Measurements from ENCODE around the gene PPA1.
"Not testable (repeated sequence)": the region's sequence is repeated elsewhere in the genome, so short reads cannot be mapped to it uniquely, and the experiment has no call there.

PPA1 gene

GRCh38 chr10:70233109-70233938 is at the start of gene PPA1:
Gene PPA1 (minus strand): TSS chr10:70233429. CDS start chr10:70233327, 102 bp downstream.
- in situ Hi-C loops (cut with MboI; ENCODE audit: low sequenced_read_pairs): no loop called here

- in situ Hi-C loops (cut with MboI; ENCODE audit: low sequenced_read_pairs): no loop called here
Observed at GRCh38 chr10:70281609-70282008, 48.4 kb upstream of the PPA1 start.

GRCh38 chr10:70280099-70280498 is 46.9 kb upstream of the PPA1 start:
- in situ Hi-C loops (cut with MboI; ENCODE audit: low sequenced_read_pairs): no loop called here

- in situ Hi-C loops (cut with MboI; ENCODE audit: low sequenced_read_pairs): no loop called here
Observed at GRCh38 chr10:70277396-70278030, 44.3 kb upstream of the PPA1 start.

GRCh38 chr10:70274643-70275042 is 41.4 kb upstream of the PPA1 start:
- in situ Hi-C loops (cut with MboI; ENCODE audit: low sequenced_read_pairs): no loop called here

- in situ Hi-C loops (cut with MboI; ENCODE audit: low sequenced_read_pairs): no loop called here
Observed at GRCh38 chr10:70272925-70273316, 39.7 kb upstream of the PPA1 start.

- in situ Hi-C loops (cut with MboI; ENCODE audit: low sequenced_read_pairs): no loop called here
Observed at GRCh38 chr10:70271996-70272924, 39.0 kb upstream of the PPA1 start.

GRCh38 chr10:70270952-70271351 is 37.7 kb upstream of the PPA1 start:
- in situ Hi-C loops (cut with MboI; ENCODE audit: low sequenced_read_pairs): no loop called here

- in situ Hi-C loops (cut with MboI; ENCODE audit: low sequenced_read_pairs): no loop called here
Observed at GRCh38 chr10:70269741-70270140, 36.5 kb upstream of the PPA1 start.

GRCh38 chr10:70268376-70268775 is 35.1 kb upstream of the PPA1 start:
- in situ Hi-C loops (cut with MboI; ENCODE audit: low sequenced_read_pairs): no loop called here

GRCh38 chr10:70267161-70267933 is 34.1 kb upstream of the PPA1 start:
- in situ Hi-C loops (cut with MboI; ENCODE audit: low sequenced_read_pairs): no loop called here

- in situ Hi-C loops (cut with MboI; ENCODE audit: low sequenced_read_pairs): no loop called here
Observed at GRCh38 chr10:70266701-70267100, 33.5 kb upstream of the PPA1 start.

- in situ Hi-C loops (cut with MboI; ENCODE audit: low sequenced_read_pairs): no loop called here
Observed at GRCh38 chr10:70266056-70266455, 32.8 kb upstream of the PPA1 start.

GRCh38 chr10:70265032-70265689 is 31.9 kb upstream of the PPA1 start:
- in situ Hi-C loops (cut with MboI; ENCODE audit: low sequenced_read_pairs): no loop called here

- in situ Hi-C loops (cut with MboI; ENCODE audit: low sequenced_read_pairs): no loop called here
Observed at GRCh38 chr10:70260734-70261133, 27.5 kb upstream of the PPA1 start.

GRCh38 chr10:70260259-70260658 is 27.0 kb upstream of the PPA1 start:
- in situ Hi-C loops (cut with MboI; ENCODE audit: low sequenced_read_pairs): no loop called here

GRCh38 chr10:70258216-70258615 is 25.0 kb upstream of the PPA1 start:
- in situ Hi-C loops (cut with MboI; ENCODE audit: low sequenced_read_pairs): no loop called here

GRCh38 chr10:70257816-70258215 is 24.6 kb upstream of the PPA1 start:
- in situ Hi-C loops (cut with MboI; ENCODE audit: low sequenced_read_pairs): not testable (repeated sequence)

GRCh38 chr10:70256463-70256862 is 23.2 kb upstream of the PPA1 start:
- in situ Hi-C loops (cut with MboI; ENCODE audit: low sequenced_read_pairs): no loop called here
